NCI-H2171 (cell line): ENCODE results near the gene PRADC1.

ENCODE experiments used
- DNase-seq: peaks from one replicate; lab custom pipeline; 2025; lab: John Stamatoyannopoulos, UW

Gene PRADC1

GRCh38 chr2:73235315-73236028 is 2.4 kb upstream of the PRADC1 start:
- DNase-seq: no peak

DNA sequence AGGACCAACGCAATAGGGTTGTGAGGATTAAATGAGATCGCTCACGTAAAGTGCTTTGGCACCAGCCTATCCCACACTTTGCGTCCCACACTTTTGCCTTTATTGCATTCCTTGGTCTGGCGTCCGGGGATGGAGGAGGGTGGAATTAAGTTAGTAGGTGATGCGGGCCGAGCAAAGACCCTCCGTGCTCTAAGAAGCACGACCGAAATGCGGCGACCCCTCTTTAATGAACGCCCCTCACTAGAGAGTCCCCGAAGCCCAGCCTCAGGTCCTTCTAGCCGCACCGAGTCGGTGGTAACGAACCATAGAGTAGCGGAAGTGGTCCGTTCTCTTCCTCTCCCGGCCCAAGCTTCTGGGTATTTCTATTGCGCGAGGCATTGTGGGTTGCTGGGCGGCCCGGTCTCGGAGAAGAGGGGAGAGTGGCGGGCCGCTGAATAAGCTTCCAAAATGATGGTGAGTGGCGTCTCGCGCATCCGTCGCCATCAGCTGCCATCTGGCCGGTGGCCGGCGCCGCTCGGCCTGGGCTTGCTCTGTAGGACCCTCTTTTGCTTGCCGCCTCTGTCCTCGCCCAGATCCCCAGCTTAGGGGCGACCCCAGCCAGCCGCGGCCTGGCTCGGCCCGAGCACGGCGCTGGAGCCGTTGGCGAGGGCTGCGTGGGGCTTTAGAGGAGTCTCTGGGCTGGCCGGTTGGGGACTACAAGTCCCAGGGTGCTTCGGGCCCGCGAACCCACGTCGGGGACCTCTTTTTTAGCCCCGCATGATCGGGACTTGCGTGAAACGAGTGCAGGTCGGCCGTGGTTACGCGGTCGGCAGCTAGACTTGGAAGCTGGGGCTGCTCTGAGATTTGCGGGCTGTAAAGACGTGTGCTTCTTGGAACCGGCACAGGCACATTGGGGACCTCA is 1.1 kb upstream of the PRADC1 start, which contains the start of gene CCT7:
TSS of gene CCT7 (plus strand) at position 377 of the 901 bp plus-strand sequence. CDS start at position 448, 71 bp downstream.
- DNase-seq: peak; percentile 93

DNA sequence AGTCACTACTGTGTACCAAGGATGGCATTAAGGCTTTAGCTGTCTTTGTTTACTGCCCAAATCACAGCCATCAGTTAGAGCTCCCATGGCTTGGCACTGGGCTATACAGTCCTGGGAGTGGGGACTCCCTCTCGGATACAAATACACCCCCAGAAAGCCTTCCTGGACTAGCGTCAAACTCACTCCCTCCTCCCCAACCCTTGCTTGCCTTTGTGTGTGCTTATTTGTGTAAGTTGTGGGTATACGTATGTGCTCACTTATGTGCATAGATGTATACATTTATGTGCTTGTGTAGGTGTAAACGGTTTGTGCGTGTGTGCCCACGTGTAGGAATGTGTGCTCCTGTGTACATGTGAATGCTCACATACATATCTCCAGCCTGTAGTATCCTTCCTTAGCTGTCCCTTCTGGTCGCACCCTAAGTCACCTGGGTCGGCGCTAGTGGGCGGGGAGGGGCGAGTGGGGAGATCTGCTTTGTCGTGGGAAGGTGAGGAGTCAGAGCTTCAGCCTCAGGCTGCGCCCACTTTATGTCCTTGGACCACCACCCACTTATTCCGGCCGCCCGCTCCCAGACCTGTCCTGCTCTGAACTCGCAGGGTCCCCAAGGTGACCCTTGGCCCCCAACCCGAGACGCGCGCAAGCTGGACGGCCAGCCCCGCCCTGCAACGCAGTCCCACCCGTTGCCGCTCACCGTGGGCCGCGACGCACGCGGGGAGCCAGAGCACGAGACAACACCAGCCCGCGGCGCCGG is 461 bp downstream of the PRADC1 start:
- DNase-seq: no peak

- no peak for DNase-seq
Measured at GRCh38 chr2:73228631-73229030, 4.4 kb downstream of the PRADC1 start.

DNA sequence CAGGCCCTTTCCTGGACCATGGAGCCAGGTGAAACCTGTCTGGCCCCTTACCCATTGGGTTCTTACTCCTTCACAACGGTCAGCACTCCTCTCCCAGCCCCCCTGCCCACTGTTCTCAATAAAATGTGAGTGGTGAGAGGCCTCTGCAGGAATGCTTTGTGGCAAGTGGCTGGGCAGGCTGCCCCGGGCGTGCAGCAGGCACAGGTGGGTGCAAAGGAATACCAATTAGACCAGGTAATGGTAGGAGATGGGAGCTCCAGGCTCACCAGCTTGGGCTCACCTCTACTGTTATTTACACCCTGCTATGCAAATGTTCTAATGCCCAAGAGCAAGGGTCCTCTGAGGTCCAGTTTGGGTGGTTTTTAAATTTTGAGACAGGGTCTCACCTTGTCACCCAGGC is 6.0 kb downstream of the PRADC1 start:
- no peak for DNase-seq

GRCh38 chr2:73225513-73226360 is 7.3 kb downstream of the PRADC1 start:
- no peak for DNase-seq

DNA sequence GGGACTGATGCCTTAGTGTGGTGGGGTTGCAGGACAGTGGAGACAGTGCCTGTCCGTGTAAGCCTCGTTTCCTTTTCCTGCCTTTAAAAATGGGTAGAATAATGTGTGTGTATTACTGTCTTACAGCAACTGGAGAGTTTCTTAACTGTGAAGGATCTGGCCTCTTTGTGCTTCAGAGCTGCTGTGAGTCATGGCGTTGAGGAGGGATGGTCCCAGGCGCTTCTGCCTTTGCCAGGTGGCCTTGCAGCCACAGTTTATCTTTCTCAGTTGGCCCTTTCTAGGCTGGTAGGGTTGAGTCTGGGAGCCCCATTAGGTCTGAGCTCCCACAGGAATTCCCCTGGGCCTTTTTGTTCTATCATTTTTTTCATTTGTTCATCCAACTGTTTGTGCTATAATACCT is 9.2 kb downstream of the PRADC1 start:
- no peak for DNase-seq

GRCh38 chr2:73218298-73218697 is 14.7 kb downstream of the PRADC1 start:
- no peak for DNase-seq

DNA sequence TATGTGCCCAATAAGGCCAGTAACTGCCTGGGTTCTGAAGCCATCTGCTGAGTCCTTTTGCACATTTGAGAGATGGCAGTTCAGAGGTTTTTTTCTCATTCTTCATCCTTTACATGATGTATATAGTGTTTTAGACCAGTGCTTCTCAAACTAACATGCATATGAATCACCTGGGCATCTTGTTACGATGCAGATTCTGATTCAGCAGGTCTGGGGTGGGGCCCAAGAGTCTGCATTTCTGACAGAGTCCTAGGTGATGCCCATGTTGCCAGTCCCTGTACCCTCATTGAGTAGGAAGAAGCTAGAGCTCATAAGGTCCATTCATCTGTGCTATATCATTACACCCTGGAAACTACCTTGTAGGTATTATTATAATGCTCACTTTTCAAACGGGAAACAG is 15.2 kb downstream of the PRADC1 start:
- DNase-seq: no peak

DNA sequence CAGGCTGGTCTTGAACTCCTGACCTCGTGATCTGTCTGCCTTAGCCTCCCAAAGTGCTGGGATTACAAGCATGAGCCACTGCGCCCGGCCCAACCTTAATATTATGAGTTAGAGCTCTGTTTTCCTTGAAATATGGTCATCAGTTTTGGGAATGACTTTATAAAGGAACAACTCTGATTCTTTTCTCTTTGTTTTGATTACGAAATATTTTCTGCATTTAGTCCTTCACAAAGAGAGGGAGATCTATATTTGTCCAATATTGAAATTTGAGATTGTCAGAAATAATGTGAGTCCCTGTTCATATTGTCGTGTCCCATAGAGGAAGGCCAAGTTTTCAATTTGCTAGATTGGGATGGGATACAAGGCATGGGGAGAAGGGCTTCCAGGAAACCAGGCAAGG is 15.9 kb downstream of the PRADC1 start:
- no peak for DNase-seq

GRCh38 chr2:73215254-73215653 is 17.8 kb downstream of the PRADC1 start:
- no peak for DNase-seq

DNA sequence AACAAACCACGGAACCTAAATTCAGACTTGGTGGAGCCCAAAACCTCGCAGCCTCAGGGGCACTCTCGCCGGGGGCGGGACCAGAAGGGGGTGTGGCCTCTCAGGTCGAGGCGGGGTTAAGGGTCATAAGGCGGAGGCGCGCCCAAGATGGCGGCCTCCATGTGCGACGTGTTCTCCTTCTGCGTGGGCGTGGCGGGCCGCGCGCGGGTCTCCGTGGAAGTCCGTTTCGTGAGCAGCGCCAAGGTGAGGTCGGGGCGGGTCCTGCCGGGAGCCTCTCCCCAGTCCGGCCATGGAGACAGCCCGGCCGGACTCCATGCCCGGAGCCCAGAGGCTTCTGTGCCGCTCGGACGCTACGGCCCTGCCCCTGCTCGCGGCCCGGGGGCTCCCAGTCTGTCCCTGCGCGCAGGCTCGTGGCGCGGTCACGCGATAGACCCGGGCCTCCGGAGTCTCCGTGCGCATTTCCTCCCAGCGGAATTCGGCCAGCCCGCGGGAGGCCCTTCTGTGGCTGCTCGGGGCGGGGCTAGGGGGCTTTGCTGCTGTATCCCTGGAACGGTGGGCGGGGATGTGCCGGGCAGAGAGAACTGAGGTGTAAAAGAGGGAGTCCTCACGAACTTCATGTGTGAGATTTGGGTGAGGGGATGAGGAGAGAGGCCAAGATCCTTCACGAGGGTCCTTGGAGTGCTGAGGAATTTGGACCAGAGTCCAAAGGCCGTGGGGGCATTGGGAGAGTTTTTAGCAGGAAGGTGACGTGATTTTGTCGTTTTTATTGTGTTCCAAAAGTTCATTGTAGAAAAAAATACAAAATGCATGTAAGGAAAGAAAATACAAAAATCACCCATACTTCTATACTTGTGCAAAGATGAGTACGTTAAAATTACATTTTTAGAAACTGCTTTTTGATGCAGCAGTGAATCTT is 18.7 kb downstream of the PRADC1 start, which contains the start of gene SMYD5:
TSS of gene SMYD5 (plus strand) at position 126 of the 916 bp plus-strand sequence. CDS start at position 148, 22 bp downstream.
- peak; percentile 83 for DNase-seq

GRCh38 chr2:73212448-73213176 is 20.4 kb downstream of the PRADC1 start:
- peak; percentile 63 for DNase-seq

DNA sequence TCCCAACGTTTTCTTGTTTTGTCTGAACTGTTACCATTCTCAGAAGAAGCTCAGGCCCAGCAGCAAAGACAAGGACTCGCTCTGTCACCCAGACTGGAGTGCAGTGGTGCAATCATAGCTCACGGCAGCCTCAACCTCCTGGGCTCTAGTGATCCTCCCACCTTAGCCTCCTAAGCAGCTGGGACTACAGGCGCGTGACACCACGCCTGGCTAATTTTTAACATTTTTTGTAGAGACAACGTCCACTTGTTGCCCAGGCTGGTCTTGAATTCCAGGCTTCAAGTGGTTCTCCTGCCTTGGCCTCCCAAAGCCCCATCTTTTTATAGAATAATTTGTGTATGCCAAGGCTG is 21.0 kb downstream of the PRADC1 start:
- no peak for DNase-seq

DNA sequence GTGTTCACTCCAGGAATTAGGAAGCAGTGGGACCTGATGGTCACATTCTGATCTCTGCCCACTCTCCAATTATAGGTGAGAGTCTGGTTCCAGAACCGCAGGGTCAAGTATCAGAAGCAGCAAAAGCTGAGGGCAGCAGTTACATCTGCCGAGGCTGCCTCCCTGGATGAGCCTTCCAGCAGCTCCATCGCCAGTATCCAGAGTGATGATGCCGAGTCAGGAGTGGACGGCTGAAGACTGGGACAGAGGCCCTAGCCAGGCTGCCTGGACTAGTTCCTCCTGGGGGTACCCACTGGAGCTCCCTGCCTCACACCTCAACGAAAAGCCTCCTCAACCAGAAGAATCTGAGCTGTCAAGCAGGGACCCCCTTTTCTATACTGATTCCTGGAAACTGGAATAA is 22.3 kb downstream of the PRADC1 start:
- no peak for DNase-seq

DNA sequence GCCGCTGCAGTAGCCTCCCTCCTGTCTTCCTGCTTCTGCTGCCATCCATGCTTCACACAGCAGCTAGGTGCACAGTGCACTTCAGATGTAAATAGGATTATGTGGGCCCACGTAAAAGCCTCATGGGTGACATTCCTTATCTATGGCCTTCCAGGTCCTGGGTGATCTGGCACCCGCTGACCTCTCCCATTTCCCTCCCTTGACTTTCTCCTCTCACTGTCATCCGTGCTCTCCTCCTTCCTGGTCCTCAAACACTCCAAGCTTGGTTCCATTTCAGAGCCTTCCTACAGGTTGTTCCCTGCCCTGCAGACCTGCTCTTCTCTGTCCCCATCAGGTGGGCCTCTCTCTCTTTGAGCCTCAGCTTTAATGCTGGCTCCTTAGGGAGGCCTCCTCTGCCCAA is 23.0 kb downstream of the PRADC1 start:
- no peak for DNase-seq

- DNase-seq: no peak
Measured at GRCh38 chr2:73208258-73208657, 24.8 kb downstream of the PRADC1 start.

DNA sequence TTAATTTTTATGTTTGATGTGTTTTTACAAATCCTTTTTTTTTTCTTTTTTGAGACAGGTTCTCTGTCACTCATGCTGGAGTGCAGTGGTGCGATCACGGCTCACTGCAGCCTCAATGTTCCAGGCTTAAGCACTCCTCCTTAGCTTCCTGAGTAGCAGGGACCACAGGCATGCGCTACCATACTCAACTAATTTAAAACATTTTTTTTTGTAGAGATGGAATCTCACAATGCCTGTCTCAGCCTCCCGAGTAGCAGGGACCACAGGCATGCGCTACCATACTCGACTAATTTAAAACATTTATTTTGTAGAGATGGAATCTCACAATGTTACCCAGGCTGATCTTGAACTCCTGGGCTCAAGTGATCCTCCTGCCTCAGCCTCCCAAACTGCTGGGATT is 27.4 kb downstream of the PRADC1 start:
- DNase-seq: no peak

- no peak for DNase-seq
Measured at GRCh38 chr2:73203055-73203681, 29.9 kb downstream of the PRADC1 start.
